HEK293 (cell line): ENCODE measurements around the gene LMLN.

Source experiments
- CTCF ChIA-PET: fragments of 350-600 bp; formaldehyde crosslinking; extraction: SDS; loops from one replicate; lab custom pipeline; 2021; ENCODE audit warnings: antibody characterized with exemption; lab: Yijun Ruan, JAX
- POLR2A ChIA-PET: fragments of 300-600 bp; formaldehyde crosslinking; extraction: SDS; loops from one replicate; lab custom pipeline; 2020; ENCODE audit warnings: antibody characterized with exemption, inconsistent platforms; lab: Yijun Ruan, JAX
- H3K27ac ChIP-seq: fragments of 200-500 bp; sonication (Bioruptor generic); 2 replicates; pipeline ENCODE4 v1.5.1; 2014; ENCODE audit warnings: low read depth, low read length, control low read depth, inconsistent platforms; ENCODE audit errors: extremely low read depth
- H3K36me3 ChIP-seq, 2 experiments: fragments of 200-500 bp in 1 of 2; sonication (Bioruptor generic) in 1 of 2; 1 replicate in 1 of 2; 2 replicates in 1 of 2; pipeline ENCODE4 v1.5.1; 2014 to 2017; ENCODE audit warnings: inconsistent platforms in 2 of 2, low read length in 2 of 2; ENCODE audit not compliant: control insufficient read depth in 2 of 2, insufficient read depth in 1 of 2
- H3K4me1 ChIP-seq: fragments of 200-500 bp; sonication (Bioruptor generic); 2 replicates; pipeline ENCODE4 v1.5.1; 2014; ENCODE audit warnings: mild to moderate bottlenecking, low read length, inconsistent platforms; ENCODE audit not compliant: control insufficient read depth, insufficient read depth
- H3K4me3 ChIP-seq: 2 replicates; pipeline ENCODE4 v1.5.1; 2011; ENCODE audit warnings: low read depth, mild to moderate bottlenecking, control low read depth, low read length, moderate library complexity
- H3K9me3 ChIP-seq: fragments of 200-500 bp; sonication (Bioruptor generic); 2 replicates; pipeline ENCODE4 v1.5.1; 2014; ENCODE audit warnings: low read depth, low read length, inconsistent platforms; ENCODE audit not compliant: control insufficient read depth, insufficient read depth
- GFI1B ChIP-seq: fragments of 450-650 bp; formaldehyde crosslinking; IDR thresholded peaks from 2 replicates; pipeline ENCODE4 v1.5.1; 2016; ENCODE audit warnings: missing biosample characterization, missing genetic modification characterization
- HOXD13 ChIP-seq: sonication (generic); formaldehyde crosslinking; IDR thresholded peaks from 2 replicates; pipeline ENCODE4 v1.8.0; 2022; ENCODE audit warnings: missing genetic modification reagents, borderline replicate concordance
- KLF9 ChIP-seq: fragments of 450-650 bp; formaldehyde crosslinking; IDR thresholded peaks from 2 replicates; pipeline ENCODE4 v1.5.1; 2016; ENCODE audit warnings: missing biosample characterization, missing genetic modification characterization, low read depth
- OSR2 ChIP-seq: fragments of 450-650 bp; formaldehyde crosslinking; IDR thresholded peaks from 2 replicates; pipeline ENCODE4 v1.5.1; 2016; ENCODE audit warnings: missing biosample characterization, missing genetic modification characterization
- PBX3 ChIP-seq: sonication (generic); formaldehyde crosslinking; IDR thresholded peaks from 2 replicates; pipeline ENCODE4 v1.8.1; 2022; ENCODE audit warnings: mild to moderate bottlenecking, moderate library complexity, missing genetic modification reagents
- PRDM1 ChIP-seq: fragments of 450-650 bp; formaldehyde crosslinking; IDR thresholded peaks from 2 replicates; pipeline ENCODE4; 2016; ENCODE audit warnings: missing biosample characterization, missing genetic modification characterization
- SP7 ChIP-seq: fragments of 450-650 bp; formaldehyde crosslinking; IDR thresholded peaks from 2 replicates; pipeline ENCODE4 v1.5.1; 2016; ENCODE audit warnings: missing biosample characterization, missing genetic modification characterization
- WT1 ChIP-seq: fragments of 450-650 bp; formaldehyde crosslinking; IDR thresholded peaks from 2 replicates; pipeline ENCODE4 v1.5.1; 2016; ENCODE audit warnings: missing biosample characterization, missing genetic modification characterization
- ZBTB17 ChIP-seq: fragments of 450-650 bp; formaldehyde crosslinking; IDR thresholded peaks from 2 replicates; pipeline ENCODE4 v1.5.1; 2016; ENCODE audit warnings: missing biosample characterization, missing genetic modification characterization
- ZFHX2 ChIP-seq: fragments of 450-650 bp; formaldehyde crosslinking; conservative IDR thresholded peaks from 2 replicates; pipeline ENCODE4 v1.5.1; 2016; ENCODE audit warnings: missing biosample characterization, missing genetic modification characterization
- ZFP37 ChIP-seq: fragments of 450-650 bp; formaldehyde crosslinking; IDR thresholded peaks from 2 replicates; pipeline ENCODE4 v1.5.1; 2016; ENCODE audit warnings: missing biosample characterization, missing genetic modification characterization
- ZNF114 ChIP-seq: fragments of 450-650 bp; formaldehyde crosslinking; IDR thresholded peaks from 2 replicates; pipeline ENCODE4 v1.5.0; 2017; ENCODE audit warnings: missing biosample characterization, missing genetic modification characterization
- ZNF133 ChIP-seq: fragments of 450-650 bp; formaldehyde crosslinking; IDR thresholded peaks from 2 replicates; pipeline ENCODE4 v1.5.1; 2016; ENCODE audit warnings: missing biosample characterization, missing genetic modification characterization
- ZNF169 ChIP-seq: fragments of 450-650 bp; formaldehyde crosslinking; IDR thresholded peaks from 2 replicates; pipeline ENCODE4 v1.5.1; 2016; ENCODE audit warnings: missing biosample characterization, missing genetic modification characterization
- ZNF302 ChIP-seq: fragments of 450-650 bp; formaldehyde crosslinking; IDR thresholded peaks from 2 replicates; pipeline ENCODE4 v1.5.1; 2016; ENCODE audit warnings: missing biosample characterization, missing genetic modification characterization, low read depth
- ZNF416 ChIP-seq: fragments of 450-650 bp; formaldehyde crosslinking; IDR thresholded peaks from 2 replicates; pipeline ENCODE4 v1.5.1; 2016; ENCODE audit warnings: missing biosample characterization, missing genetic modification characterization
- ZNF518A ChIP-seq: fragments of 450-650 bp; formaldehyde crosslinking; conservative IDR thresholded peaks from 2 replicates; pipeline ENCODE4 v1.5.1; 2016; ENCODE audit warnings: low read depth, missing biosample characterization, missing genetic modification characterization
- ZNF549 ChIP-seq: fragments of 450-650 bp; IDR thresholded peaks from 2 replicates; pipeline ENCODE4 v1.5.1; 2018; ENCODE audit warnings: missing biosample characterization, missing genetic modification characterization, mild to moderate bottlenecking, inconsistent platforms, moderate library complexity
- ZNF596 ChIP-seq: fragments of 450-650 bp; IDR thresholded peaks from 2 replicates; pipeline ENCODE4 v1.5.0; 2018; ENCODE audit warnings: missing biosample characterization, mild to moderate bottlenecking, missing genetic modification characterization, moderate library complexity
- TF ChIP-seq, protein P1 (sequence below): fragments of 450-650 bp; formaldehyde crosslinking; IDR thresholded peaks from 2 replicates; pipeline ENCODE4 v1.5.1; 2017; ENCODE audit warnings: missing biosample characterization, missing genetic modification characterization
- TF ChIP-seq, protein P2 (sequence below): fragments of 450-650 bp; formaldehyde crosslinking; IDR thresholded peaks from 2 replicates; pipeline ENCODE4 v1.5.1; 2016; ENCODE audit warnings: missing biosample characterization, missing genetic modification characterization
- TF ChIP-seq, protein P3 (sequence below): fragments of 450-650 bp; formaldehyde crosslinking; IDR thresholded peaks from 2 replicates; pipeline ENCODE4 v1.5.1; 2016; ENCODE audit warnings: missing biosample characterization, missing genetic modification characterization

Gene LMLN, protein sequence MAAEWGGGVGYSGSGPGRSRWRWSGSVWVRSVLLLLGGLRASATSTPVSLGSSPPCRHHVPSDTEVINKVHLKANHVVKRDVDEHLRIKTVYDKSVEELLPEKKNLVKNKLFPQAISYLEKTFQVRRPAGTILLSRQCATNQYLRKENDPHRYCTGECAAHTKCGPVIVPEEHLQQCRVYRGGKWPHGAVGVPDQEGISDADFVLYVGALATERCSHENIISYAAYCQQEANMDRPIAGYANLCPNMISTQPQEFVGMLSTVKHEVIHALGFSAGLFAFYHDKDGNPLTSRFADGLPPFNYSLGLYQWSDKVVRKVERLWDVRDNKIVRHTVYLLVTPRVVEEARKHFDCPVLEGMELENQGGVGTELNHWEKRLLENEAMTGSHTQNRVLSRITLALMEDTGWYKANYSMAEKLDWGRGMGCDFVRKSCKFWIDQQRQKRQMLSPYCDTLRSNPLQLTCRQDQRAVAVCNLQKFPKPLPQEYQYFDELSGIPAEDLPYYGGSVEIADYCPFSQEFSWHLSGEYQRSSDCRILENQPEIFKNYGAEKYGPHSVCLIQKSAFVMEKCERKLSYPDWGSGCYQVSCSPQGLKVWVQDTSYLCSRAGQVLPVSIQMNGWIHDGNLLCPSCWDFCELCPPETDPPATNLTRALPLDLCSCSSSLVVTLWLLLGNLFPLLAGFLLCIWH

GRCh38 chr3:197959891-197960693 lies at the start of gene LMLN:
TSS of gene LMLN (plus strand) at chr3:197960217. CDS start at chr3:197960246, 29 bp downstream.
- ChIA-PET CTCF (no interaction called here), POLR2A (no interaction called here)
- Histone ChIP-seq H3K27ac (no peak within 1 kb of the TSS), H3K4me3 (peak within 1 kb of the TSS; percentile 86), H3K9me3 (no peaks in the 10 kb centered on the region), H3K36me3 (peaks cover 4 to 16% of the 10 kb centered on the region in 2 experiments; a peak in 2 of 3 replicates), H3K4me1 (no peaks in the 10 kb centered on the region)
- no peak for TF ChIP-seq ZNF133
- TF ChIP-seq PBX3, result no peak
- no peak for TF ChIP-seq ZNF302 (tag by site-specific recombination)
- no peak for TF ChIP-seq HOXD13 (CRISPR knock-in tag)
- TF ChIP-seq ZNF518A, result no peak
- no peak for TF ChIP-seq ZNF169 (tag by site-specific recombination)
- TF ChIP-seq ZNF549, result no peak
- TF ChIP-seq OSR2 (tag by site-specific recombination), result no peak
- TF ChIP-seq ZNF416 (tag by site-specific recombination), result no peak
- TF ChIP-seq, protein P1, sequence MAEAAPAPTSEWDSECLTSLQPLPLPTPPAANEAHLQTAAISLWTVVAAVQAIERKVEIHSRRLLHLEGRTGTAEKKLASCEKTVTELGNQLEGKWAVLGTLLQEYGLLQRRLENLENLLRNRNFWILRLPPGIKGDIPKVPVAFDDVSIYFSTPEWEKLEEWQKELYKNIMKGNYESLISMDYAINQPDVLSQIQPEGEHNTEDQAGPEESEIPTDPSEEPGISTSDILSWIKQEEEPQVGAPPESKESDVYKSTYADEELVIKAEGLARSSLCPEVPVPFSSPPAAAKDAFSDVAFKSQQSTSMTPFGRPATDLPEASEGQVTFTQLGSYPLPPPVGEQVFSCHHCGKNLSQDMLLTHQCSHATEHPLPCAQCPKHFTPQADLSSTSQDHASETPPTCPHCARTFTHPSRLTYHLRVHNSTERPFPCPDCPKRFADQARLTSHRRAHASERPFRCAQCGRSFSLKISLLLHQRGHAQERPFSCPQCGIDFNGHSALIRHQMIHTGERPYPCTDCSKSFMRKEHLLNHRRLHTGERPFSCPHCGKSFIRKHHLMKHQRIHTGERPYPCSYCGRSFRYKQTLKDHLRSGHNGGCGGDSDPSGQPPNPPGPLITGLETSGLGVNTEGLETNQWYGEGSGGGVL (tag by site-specific recombination), result no peak
- peak; percentile 98 for TF ChIP-seq ZFHX2 (tag by site-specific recombination)
- TF ChIP-seq ZBTB17 (tag by site-specific recombination), result peak; percentile 52
- peak; percentile 32 for TF ChIP-seq ZFP37
- no peak for TF ChIP-seq ZNF114 (tag by site-specific recombination)
- TF ChIP-seq, protein P2, sequence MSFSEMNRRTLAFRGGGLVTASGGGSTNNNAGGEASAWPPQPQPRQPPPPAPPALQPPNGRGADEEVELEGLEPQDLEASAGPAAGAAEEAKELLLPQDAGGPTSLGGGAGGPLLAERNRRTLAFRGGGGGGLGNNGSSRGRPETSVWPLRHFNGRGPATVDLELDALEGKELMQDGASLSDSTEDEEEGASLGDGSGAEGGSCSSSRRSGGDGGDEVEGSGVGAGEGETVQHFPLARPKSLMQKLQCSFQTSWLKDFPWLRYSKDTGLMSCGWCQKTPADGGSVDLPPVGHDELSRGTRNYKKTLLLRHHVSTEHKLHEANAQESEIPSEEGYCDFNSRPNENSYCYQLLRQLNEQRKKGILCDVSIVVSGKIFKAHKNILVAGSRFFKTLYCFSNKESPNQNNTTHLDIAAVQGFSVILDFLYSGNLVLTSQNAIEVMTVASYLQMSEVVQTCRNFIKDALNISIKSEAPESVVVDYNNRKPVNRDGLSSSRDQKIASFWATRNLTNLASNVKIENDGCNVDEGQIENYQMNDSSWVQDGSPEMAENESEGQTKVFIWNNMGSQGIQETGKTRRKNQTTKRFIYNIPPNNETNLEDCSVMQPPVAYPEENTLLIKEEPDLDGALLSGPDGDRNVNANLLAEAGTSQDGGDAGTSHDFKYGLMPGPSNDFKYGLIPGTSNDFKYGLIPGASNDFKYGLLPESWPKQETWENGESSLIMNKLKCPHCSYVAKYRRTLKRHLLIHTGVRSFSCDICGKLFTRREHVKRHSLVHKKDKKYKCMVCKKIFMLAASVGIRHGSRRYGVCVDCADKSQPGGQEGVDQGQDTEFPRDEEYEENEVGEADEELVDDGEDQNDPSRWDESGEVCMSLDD, result no peak
- no peak for TF ChIP-seq ZNF596 (tag by site-specific recombination)
- peak; percentile 85 for TF ChIP-seq PRDM1 (tag by site-specific recombination)
- TF ChIP-seq WT1 (tag by site-specific recombination), result no peak; the same call in 1 of the 2 replicates
- TF ChIP-seq KLF9 (tag by site-specific recombination), result peak; percentile 91
- no peak for TF ChIP-seq GFI1B (tag by site-specific recombination)
- TF ChIP-seq SP7, result peak; percentile 62
- TF ChIP-seq, protein P3, sequence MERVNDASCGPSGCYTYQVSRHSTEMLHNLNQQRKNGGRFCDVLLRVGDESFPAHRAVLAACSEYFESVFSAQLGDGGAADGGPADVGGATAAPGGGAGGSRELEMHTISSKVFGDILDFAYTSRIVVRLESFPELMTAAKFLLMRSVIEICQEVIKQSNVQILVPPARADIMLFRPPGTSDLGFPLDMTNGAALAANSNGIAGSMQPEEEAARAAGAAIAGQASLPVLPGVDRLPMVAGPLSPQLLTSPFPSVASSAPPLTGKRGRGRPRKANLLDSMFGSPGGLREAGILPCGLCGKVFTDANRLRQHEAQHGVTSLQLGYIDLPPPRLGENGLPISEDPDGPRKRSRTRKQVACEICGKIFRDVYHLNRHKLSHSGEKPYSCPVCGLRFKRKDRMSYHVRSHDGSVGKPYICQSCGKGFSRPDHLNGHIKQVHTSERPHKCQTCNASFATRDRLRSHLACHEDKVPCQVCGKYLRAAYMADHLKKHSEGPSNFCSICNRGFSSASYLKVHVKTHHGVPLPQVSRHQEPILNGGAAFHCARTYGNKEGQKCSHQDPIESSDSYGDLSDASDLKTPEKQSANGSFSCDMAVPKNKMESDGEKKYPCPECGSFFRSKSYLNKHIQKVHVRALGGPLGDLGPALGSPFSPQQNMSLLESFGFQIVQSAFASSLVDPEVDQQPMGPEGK, result peak; percentile 47; the same call in 1 of the 2 replicates
